Calu3 (cell line): Measurements from ENCODE around the gene ENO2. TPM values are rescaled to one million over a fixed set of nuclear protein-coding genes. Genes with fewer than 3 reads are reported as not detected.

Experiments used
- BruUV-seq: library from RNA; stranded (reverse); fragments of 400-500 nt; replicated peaks from 2 replicates; lab custom pipeline; 2021; lab: Mats Ljungman, UMichigan
- CTCF ChIA-PET: fragments of 300-600 bp; sonication (Branson Sonifier 250); formaldehyde crosslinking; loops from one replicate; lab custom pipeline; 2022; ENCODE audit warnings: antibody characterized with exemption; lab: Charles Lee
- DNase-seq: peaks from one replicate; pipeline ENCODE4 v3.0.0; 2022
- H3K27ac Mint-ChIP-seq: one replicate; pipeline ENCODE4 v1.8.0; 2022; ENCODE audit warnings: mixed read lengths; ENCODE audit not compliant: unreplicated experiment
- H3K27me3 Mint-ChIP-seq: one replicate; pipeline ENCODE4 v1.8.0; 2022; ENCODE audit warnings: mixed read lengths; ENCODE audit not compliant: unreplicated experiment
- H3K36me3 Mint-ChIP-seq: one replicate; pipeline ENCODE4 v1.8.0; 2022; ENCODE audit warnings: mild to moderate bottlenecking, moderate library complexity, mixed read lengths; ENCODE audit not compliant: insufficient read depth, unreplicated experiment
- H3K4me1 Mint-ChIP-seq: one replicate; pipeline ENCODE4 v1.8.0; 2022; ENCODE audit warnings: mild to moderate bottlenecking, low read depth, mixed read lengths; ENCODE audit not compliant: unreplicated experiment
- H3K4me3 Mint-ChIP-seq: one replicate; pipeline ENCODE4 v1.8.0; 2022; ENCODE audit warnings: mild to moderate bottlenecking, low read depth, moderate library complexity, mixed read lengths; ENCODE audit not compliant: unreplicated experiment
- H3K9me3 Mint-ChIP-seq: one replicate; pipeline ENCODE4 v1.8.0; 2022; ENCODE audit warnings: low read depth, mixed read lengths; ENCODE audit not compliant: unreplicated experiment
- CTCF ChIP-seq: fragments of 200-600 bp; IDR thresholded peaks from one replicate; pipeline ENCODE4 v1.8.0; 2022; ENCODE audit warnings: antibody characterized with exemption; ENCODE audit not compliant: unreplicated experiment
- intact Hi-C: fragments of 100-400 bp; cut with micrococcal nuclease; formaldehyde crosslinking; loops from one replicate; pipeline ENCODE4 v1.10.0; 2022; ENCODE audit not compliant: unreplicated experiment
- microRNA-seq: library from miRNA; unstranded; fragments of <30 nt; microRNA quantifications from one replicate; pipeline ENCODE4 v1.2.0, GENCODE V29; 2022
- total RNA-seq: library from RNA; stranded (reverse); gene quantifications from 2 replicates; pipeline ENCODE4 v1.2.3, GENCODE V29; 2022

Gene ENO2
- total RNA-seq, 1 experiment from 2014 or later: 16.1 TPM

- BruUV-seq: no TSS peak
- Mint-ChIP-seq H3K4me1 (peaks cover 40% of the 10 kb centered on the region), H3K27ac (peak overlapping the region; percentile 88), H3K9me3 (no peaks in the 10 kb centered on the region), H3K4me3 (peak overlapping the region; percentile 81), H3K36me3 (peaks cover 83% of the 10 kb centered on the region), H3K27me3 (no peaks in the 10 kb centered on the region)
- intact Hi-C loops: no loop called here
- no peak for TF ChIP-seq CTCF
- no peak for DNase-seq
- CTCF ChIA-PET: no interaction called here
Measured at GRCh38 chr12:6970096-6970527, 55.7 kb downstream of the ENO2 start.

Small RNAs within 50 kb of the gene (microRNA-seq; reads per million reads assigned to microRNA genes)
- gene MIR141: 9,729 reads per million, percentile 94 among the genes with 10 or more reads in this experiment
- 68,449 reads per million, percentile 99 among the genes with 10 or more reads in this experiment for gene MIR200C

Other genes with a start within 250 kb of the ENO2 start
- 64.9 and 68.5 TPM in 2 replicates for gene ZNF384, start 225.2 kb upstream of the ENO2 start, total RNA-seq
- gene PIANP, start 213.8 kb upstream of the ENO2 start, total RNA-seq: not detected in 2 replicates
- 47.3 and 55.3 TPM in 2 replicates for gene COPS7A, start 190.5 kb upstream of the ENO2 start, total RNA-seq
- gene MLF2, start 161.4 kb upstream of the ENO2 start, total RNA-seq: 176 and 183 TPM in 2 replicates
- gene PTMS, start 148.2 kb upstream of the ENO2 start, total RNA-seq: 53.5 and 62.9 TPM in 2 replicates
- 0.34 TPM in 1 of 2 replicates, not detected in the other for gene LAG3, start 142.1 kb upstream of the ENO2 start, total RNA-seq
- not detected in 2 replicates for gene CD4, start 125.1 kb upstream of the ENO2 start, total RNA-seq
- not detected in 2 replicates for gene GPR162, start 92.8 kb upstream of the ENO2 start, total RNA-seq
- 0.45 and 0.56 TPM in 2 replicates for gene P3H3, start 86.2 kb upstream of the ENO2 start, total RNA-seq
- not detected in 2 replicates for gene GNB3, start 73.7 kb upstream of the ENO2 start, total RNA-seq
- gene CDCA3, start 63.3 kb upstream of the ENO2 start, total RNA-seq: 47.9 and 57.1 TPM in 2 replicates
- gene USP5, start 62.4 kb upstream of the ENO2 start, total RNA-seq: 126 and 128 TPM in 2 replicates
- gene TPI1, start 47.0 kb upstream of the ENO2 start, total RNA-seq: 608 and 639 TPM in 2 replicates
- 18.0 and 21.5 TPM in 2 replicates for gene SPSB2, start 41.3 kb upstream of the ENO2 start, total RNA-seq
- gene LRRC23, start 9.8 kb upstream of the ENO2 start, total RNA-seq: 6.0 and 8.3 TPM in 2 replicates
- gene ATN1, start 13.4 kb downstream of the ENO2 start, total RNA-seq: 59.9 and 62.0 TPM in 2 replicates
- gene RNU7-1, start 29.2 kb downstream of the ENO2 start, total RNA-seq: not detected in 2 replicates
- gene C12orf57, start 29.4 kb downstream of the ENO2 start, total RNA-seq: 96.7 and 103 TPM in 2 replicates
- gene PTPN6, start 36.8 kb downstream of the ENO2 start, total RNA-seq: 42.4 and 46.3 TPM in 2 replicates
- gene PHB2, start 56.1 kb downstream of the ENO2 start, total RNA-seq: 182 and 195 TPM in 2 replicates
- gene EMG1, start 56.3 kb downstream of the ENO2 start, total RNA-seq: 73.1 and 80.5 TPM in 2 replicates
- 30.2 and 31.7 TPM in 2 replicates for gene LPCAT3, start 103.9 kb downstream of the ENO2 start, total RNA-seq
- gene C1S, start 146.1 kb downstream of the ENO2 start, total RNA-seq: 7.1 and 9.7 TPM in 2 replicates
- 7.6 and 7.9 TPM in 2 replicates for gene C1R, start 177.9 kb downstream of the ENO2 start, total RNA-seq
- gene C1RL, start 194.6 kb downstream of the ENO2 start, total RNA-seq: 43.2 and 43.4 TPM in 2 replicates
- gene RBP5, start 214.3 kb downstream of the ENO2 start, total RNA-seq: 0.81 and 2.3 TPM in 2 replicates
- gene CLSTN3, start 215.8 kb downstream of the ENO2 start, total RNA-seq: 37.5 and 48.1 TPM in 2 replicates